Progenitor cell of endocrine pancreas (in vitro differentiated cells): ENCODE measurements around the gene AGXT. TPM values are rescaled to one million over a fixed set of nuclear protein-coding genes. Genes with fewer than 3 reads are reported as not detected.

ENCODE experiments used
- DNase-seq: peaks from one replicate; pipeline ENCODE4 v3.0.0; 2021; ENCODE audit warnings: low spot score; ENCODE audit not compliant: unreplicated experiment
- H3K27ac Mint-ChIP-seq: 2 replicates; pipeline ENCODE4 v1.8.0; 2021; ENCODE audit warnings: mild to moderate bottlenecking, moderate library complexity, mixed read lengths
- H3K27me3 Mint-ChIP-seq: 2 replicates; pipeline ENCODE4 v1.8.0; 2021; ENCODE audit warnings: mixed read lengths
- H3K36me3 Mint-ChIP-seq: 2 replicates; pipeline ENCODE4 v1.8.0; 2022; ENCODE audit warnings: mixed read lengths; ENCODE audit not compliant: insufficient read depth
- H3K4me1 Mint-ChIP-seq: 2 replicates; pipeline ENCODE4 v1.8.0; 2021; ENCODE audit warnings: low read depth, mixed read lengths
- H3K4me3 Mint-ChIP-seq: 2 replicates; pipeline ENCODE4 v1.8.0; 2021; ENCODE audit warnings: low read depth, mild to moderate bottlenecking, moderate library complexity, mixed read lengths
- H3K9me3 Mint-ChIP-seq: 2 replicates; pipeline ENCODE4 v1.8.0; 2021; ENCODE audit warnings: low read depth, mixed read lengths
- total RNA-seq: library from RNA; stranded (reverse); gene quantifications from 2 replicates; pipeline ENCODE4 v1.2.1, GENCODE V29; 2021
- TF ChIP-seq, protein P1 (sequence below): fragments of 200-600 bp; sonication (generic); IDR thresholded peaks from one replicate; pipeline ENCODE4 v1.5.0; 2021; ENCODE audit warnings: antibody characterized with exemption, mild to moderate bottlenecking; ENCODE audit not compliant: unreplicated experiment

AGXT gene
- total RNA-seq, 1 donor from 2014 or later = 1.2 TPM

GRCh38 chr2:240920783-240921231, 52.2 kb downstream of the AGXT start:
- no peak overlapping the region for H3K27ac Mint-ChIP-seq

GRCh38 chr2:240921311-240921994, 52.8 kb downstream of the AGXT start:
- H3K27ac Mint-ChIP-seq = no peak overlapping the region
- H3K9me3 Mint-ChIP-seq = no peaks in the 10 kb centered on the region
- H3K36me3 Mint-ChIP-seq = no peaks in the 10 kb centered on the region
- no peak overlapping the region for H3K4me3 Mint-ChIP-seq
- DNase-seq = no peak
- H3K4me1 Mint-ChIP-seq = no peaks in the 10 kb centered on the region
- TF ChIP-seq, protein P1, sequence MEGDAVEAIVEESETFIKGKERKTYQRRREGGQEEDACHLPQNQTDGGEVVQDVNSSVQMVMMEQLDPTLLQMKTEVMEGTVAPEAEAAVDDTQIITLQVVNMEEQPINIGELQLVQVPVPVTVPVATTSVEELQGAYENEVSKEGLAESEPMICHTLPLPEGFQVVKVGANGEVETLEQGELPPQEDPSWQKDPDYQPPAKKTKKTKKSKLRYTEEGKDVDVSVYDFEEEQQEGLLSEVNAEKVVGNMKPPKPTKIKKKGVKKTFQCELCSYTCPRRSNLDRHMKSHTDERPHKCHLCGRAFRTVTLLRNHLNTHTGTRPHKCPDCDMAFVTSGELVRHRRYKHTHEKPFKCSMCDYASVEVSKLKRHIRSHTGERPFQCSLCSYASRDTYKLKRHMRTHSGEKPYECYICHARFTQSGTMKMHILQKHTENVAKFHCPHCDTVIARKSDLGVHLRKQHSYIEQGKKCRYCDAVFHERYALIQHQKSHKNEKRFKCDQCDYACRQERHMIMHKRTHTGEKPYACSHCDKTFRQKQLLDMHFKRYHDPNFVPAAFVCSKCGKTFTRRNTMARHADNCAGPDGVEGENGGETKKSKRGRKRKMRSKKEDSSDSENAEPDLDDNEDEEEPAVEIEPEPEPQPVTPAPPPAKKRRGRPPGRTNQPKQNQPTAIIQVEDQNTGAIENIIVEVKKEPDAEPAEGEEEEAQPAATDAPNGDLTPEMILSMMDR = no peak
- H3K27me3 Mint-ChIP-seq = peaks cover 4% of the 10 kb centered on the region

More at GRCh38 chr2:240920783-240921231, 52.2 kb downstream of the AGXT start:
- H3K36me3 Mint-ChIP-seq = no peaks in the 10 kb centered on the region
- no peaks in the 10 kb centered on the region for H3K9me3 Mint-ChIP-seq
- DNase-seq = no peak
- peaks cover 4% of the 10 kb centered on the region for H3K27me3 Mint-ChIP-seq
- TF ChIP-seq, protein P1 = no peak
- H3K4me3 Mint-ChIP-seq = no peak overlapping the region
- no peaks in the 10 kb centered on the region for H3K4me1 Mint-ChIP-seq

DNA sequence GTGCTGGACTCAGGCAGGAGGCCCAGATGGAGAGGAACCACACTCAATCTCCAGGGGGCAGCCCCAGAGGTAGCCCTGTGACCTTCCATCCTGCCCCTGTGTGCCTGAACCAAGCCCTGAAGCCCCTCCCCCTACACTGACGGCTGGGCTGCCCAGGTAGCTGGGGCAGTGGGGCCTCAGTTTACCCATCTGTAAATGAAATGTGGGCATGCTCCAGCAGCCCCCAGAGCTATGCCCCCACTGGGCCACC, 53.3 kb downstream of the AGXT start:
- H3K4me1 Mint-ChIP-seq = no peaks in the 10 kb centered on the region
- no peak overlapping the region for H3K4me3 Mint-ChIP-seq
- no peak for DNase-seq
- peaks cover 4% of the 10 kb centered on the region for H3K27me3 Mint-ChIP-seq
- H3K9me3 Mint-ChIP-seq = no peaks in the 10 kb centered on the region
- no peaks in the 10 kb centered on the region for H3K36me3 Mint-ChIP-seq
- TF ChIP-seq, protein P1 = no peak
- no peak overlapping the region for H3K27ac Mint-ChIP-seq

- no peaks in the 10 kb centered on the region for H3K9me3 Mint-ChIP-seq
- no peaks in the 10 kb centered on the region for H3K36me3 Mint-ChIP-seq
- peaks cover 5% of the 10 kb centered on the region for H3K27me3 Mint-ChIP-seq
- no peak for DNase-seq
- no peaks in the 10 kb centered on the region for H3K4me1 Mint-ChIP-seq
- H3K4me3 Mint-ChIP-seq = no peak overlapping the region
- no peak overlapping the region for H3K27ac Mint-ChIP-seq
- TF ChIP-seq, protein P1 = no peak
Measured at GRCh38 chr2:240922245-240922981, 53.8 kb downstream of the AGXT start.

DNA sequence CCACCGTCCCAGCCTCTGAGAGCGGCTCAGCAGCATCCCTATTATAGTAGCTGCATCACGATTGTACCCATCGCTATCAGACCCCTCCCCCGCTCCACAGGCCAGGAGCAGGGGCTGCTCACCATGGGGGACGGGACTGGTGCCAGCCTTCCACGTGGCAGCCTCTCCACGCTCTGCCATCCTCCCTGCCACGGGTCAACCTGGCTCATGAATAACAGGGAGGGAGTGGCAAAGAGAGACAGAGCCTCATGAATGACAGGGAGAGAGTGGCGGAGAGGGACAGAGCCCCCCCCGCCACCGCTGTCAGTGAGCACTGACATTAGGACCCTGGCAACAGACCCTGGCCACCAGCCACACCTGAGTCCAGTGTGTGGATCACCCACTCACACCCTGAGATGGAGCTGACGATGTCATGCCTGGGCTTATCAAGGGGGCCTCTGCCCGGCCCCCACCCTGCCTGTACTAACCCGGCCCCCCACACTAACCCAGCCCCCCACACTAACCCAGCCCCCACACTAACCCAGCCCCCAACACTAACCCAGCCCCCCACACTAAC, 54.4 kb downstream of the AGXT start:
- TF ChIP-seq, protein P1 = no peak
- Mint-ChIP-seq H3K4me3 (no peak overlapping the region), H3K36me3 (no peaks in the 10 kb centered on the region), H3K27ac (no peak overlapping the region), H3K4me1 (no peaks in the 10 kb centered on the region), H3K27me3 (peaks cover 7% of the 10 kb centered on the region), H3K9me3 (no peaks in the 10 kb centered on the region)
- DNase-seq = no peak
